Endothelial cell of umbilical vein (primary cell): ENCODE measurements around the gene CDH22. TPM values are rescaled to one million over a fixed set of nuclear protein-coding genes. Genes with fewer than 3 reads are reported as not detected.

Experiments used
- BruUV-seq: library from RNA; stranded (reverse); fragments of 400-500 nt; replicated peaks from 2 replicates; lab custom pipeline; 2021; lab: Mats Ljungman, UMichigan
- CTCF ChIA-PET: fragments of 300-600, 350-600 bp; sonication (Branson Sonifier 250); formaldehyde crosslinking; loops from one replicate; lab custom pipeline; 2021; ENCODE audit warnings: antibody characterized with exemption, inconsistent platforms; lab: Charles Lee
- POLR2A ChIA-PET: fragments of 300-600, 350-600 bp; sonication (Branson Sonifier 250); formaldehyde crosslinking; loops from one replicate; lab custom pipeline; 2021; ENCODE audit warnings: antibody characterized with exemption, inconsistent platforms; lab: Charles Lee
- DNase-seq: peaks from one replicate; pipeline ENCODE4 v3.0.0-alpha.2; 2011; ENCODE audit warnings: low read depth, low spot score
- FAIRE-seq: peaks from 2 replicates; lab custom pipeline; 2011; peaks lifted over from hg19 to GRCh38; lab: Jason Lieb, UNC
- H2AFZ ChIP-seq: 2 replicates; pipeline ENCODE4 v1.6.0; 2012; ENCODE audit warnings: low read depth, low read length, control low read depth, inconsistent platforms
- H3K27ac ChIP-seq: 2 replicates; pipeline ENCODE4 v1.5.1; 2011; ENCODE audit warnings: low read depth, mild to moderate bottlenecking, control low read depth, low read length, moderate library complexity; ENCODE audit not compliant: insufficient read depth
- H3K27me3 ChIP-seq, 2 experiments: 2 replicates each; pipeline versions ENCODE4 v1.6.0 to v1.6.1; 2011; ENCODE audit warnings: low read length in 2 of 2, mixed read lengths in 1 of 2; ENCODE audit not compliant: control insufficient read depth in 2 of 2, insufficient read depth in 2 of 2
- H3K36me3 ChIP-seq, 2 experiments: 2 replicates in 1 of 2; 3 replicates in 1 of 2; pipeline ENCODE4 v1.5.1; 2011; ENCODE audit warnings: low read length in 2 of 2, mild to moderate bottlenecking in 1 of 2, moderate library complexity in 1 of 2; ENCODE audit not compliant: control insufficient read depth in 2 of 2, insufficient read depth in 2 of 2; ENCODE audit errors: extremely low read depth in 1 of 2
- H3K4me1 ChIP-seq: 3 replicates; pipeline ENCODE4 v1.5.1; 2011; ENCODE audit warnings: mild to moderate bottlenecking, low read length; ENCODE audit not compliant: control insufficient read depth, insufficient read depth; ENCODE audit errors: extremely low read depth
- H3K4me2 ChIP-seq: 2 replicates; pipeline ENCODE4 v1.6.1; 2011; ENCODE audit warnings: low read length, control low read depth, mixed read lengths; ENCODE audit not compliant: insufficient read depth
- H3K4me3 ChIP-seq, 3 experiments: fragments of 200-600 bp in 1 of 3; sonication (generic), shearing (Covaris generic) in 1 of 3; replicated peaks in 1 of 3; 2 replicates each; pipeline ENCODE4 v1.5.1; 2011 to 2016; ENCODE audit warnings: control low read depth in 3 of 3, low read length in 3 of 3, mild to moderate bottlenecking in 2 of 3, inconsistent platforms in 1 of 3, low read depth in 1 of 3, moderate library complexity in 1 of 3; ENCODE audit not compliant: insufficient read depth in 1 of 3
- H3K79me2 ChIP-seq: 2 replicates; pipeline ENCODE4 v1.6.0; 2012; ENCODE audit warnings: low read length, inconsistent platforms; ENCODE audit not compliant: control insufficient read depth, insufficient read depth
- H3K9ac ChIP-seq: replicated peaks from 2 replicates; pipeline ENCODE3; 2011; ENCODE audit warnings: low read length, control low read depth; ENCODE audit not compliant: insufficient read depth; ENCODE audit errors: extremely low read depth
- H3K9me1 ChIP-seq: replicated peaks from 3 replicates; pipeline ENCODE4 v1.6.0; 2011; ENCODE audit warnings: mild to moderate bottlenecking, low read length; ENCODE audit not compliant: control insufficient read depth, insufficient read depth; ENCODE audit errors: extremely low read depth
- H3K9me3 ChIP-seq: replicated peaks from 2 replicates; pipeline ENCODE4 v1.5.1; 2012; ENCODE audit warnings: low read length, inconsistent platforms; ENCODE audit not compliant: control insufficient read depth, insufficient read depth
- H4K20me1 ChIP-seq: replicated peaks from 2 replicates; pipeline ENCODE3; 2011; ENCODE audit warnings: mild to moderate bottlenecking, low read length; ENCODE audit not compliant: control insufficient read depth, insufficient read depth; ENCODE audit errors: extremely low read depth
- EZH2 ChIP-seq: IDR thresholded peaks from 2 replicates; pipeline ENCODE4 v1.6.1; 2012; ENCODE audit warnings: borderline replicate concordance, low read depth, mild to moderate bottlenecking, moderate library complexity, low read length, inconsistent platforms; ENCODE audit not compliant: severe bottlenecking
- FOS ChIP-seq: IDR thresholded peaks from 2 replicates; pipeline ENCODE4 v1.6.1; 2011; ENCODE audit warnings: mild to moderate bottlenecking, low read length, moderate library complexity, borderline replicate concordance; ENCODE audit not compliant: insufficient read depth
- GATA2 ChIP-seq: IDR thresholded peaks from 2 replicates; pipeline ENCODE4 v1.7.0; 2011; ENCODE audit warnings: low read depth, mild to moderate bottlenecking, moderate library complexity, mixed read lengths, low read length; ENCODE audit not compliant: insufficient read length, insufficient read depth
- JUN ChIP-seq: IDR thresholded peaks from 2 replicates; pipeline ENCODE4 v1.6.1; 2011; ENCODE audit warnings: borderline replicate concordance, low read depth; ENCODE audit not compliant: insufficient read length, insufficient read depth
- MYC ChIP-seq: IDR thresholded peaks from one replicate; pipeline ENCODE4 v1.6.1; 2011; ENCODE audit warnings: mild to moderate bottlenecking, low read depth, low read length
- POLR2A ChIP-seq: IDR thresholded peaks from 2 replicates; pipeline ENCODE4 v1.6.1; 2012; ENCODE audit warnings: low read depth, mild to moderate bottlenecking, control low read depth, low read length
- POLR2AphosphoS5 ChIP-seq: IDR thresholded peaks from 2 replicates; pipeline ENCODE4 v1.6.1; 2012; ENCODE audit warnings: low read depth, mild to moderate bottlenecking, control low read depth, low read length, moderate library complexity; ENCODE audit not compliant: insufficient read depth
- dilution Hi-C: fragments of 300-500 bp; cut with MboI; formaldehyde crosslinking; loops from one replicate; pipeline ENCODE4 v1.15.0; 2019; ENCODE audit warnings: low sequenced_read_pairs; ENCODE audit not compliant: extremely low pct_ligation_motif_present
- intact Hi-C: fragments of 100-400 bp; cut with micrococcal nuclease; formaldehyde crosslinking; loops from one replicate; pipeline ENCODE4 v1.10.0; 2022
- polyA plus RNA-seq, 4 experiments: library from polyadenylated mRNA; depleted of rRNA in 3 of 4; stranded (reverse) in 3 of 4; unstranded in 1 of 4; fragments of >200 nt; gene quantifications; 2 replicates each; pipeline versions ENCODE4 v1.2.1 to v1.2.3, GENCODE V29; 2011 to 2012; ENCODE audit warnings: missing spikeins in 1 of 4
- total RNA-seq: library from RNA; stranded (reverse); gene quantifications from 2 replicates; pipeline ENCODE4 v1.2.3, GENCODE V29; 2021
- TF ChIP-seq, protein P1 (sequence below): IDR thresholded peaks from 2 replicates; pipeline ENCODE4 v1.6.1; 2011; ENCODE audit not compliant: insufficient read depth, insufficient read length
- TF ChIP-seq, protein P2 (sequence below), 2 donors: IDR thresholded peaks; 1 replicate in 1 of 2; 2 replicates in 1 of 2; pipeline ENCODE4 v1.5.1; 2011; ENCODE audit warnings: low read length in 2 of 2, mild to moderate bottlenecking in 2 of 2, moderate library complexity in 2 of 2, control low read depth in 1 of 2, inconsistent platforms in 1 of 2, low read depth in 1 of 2; ENCODE audit not compliant: insufficient read depth in 1 of 2; ENCODE audit errors: extremely low read depth in 1 of 2

CDH22 gene
- total and polyA plus RNA-seq, 2 donors (not counting 3 experiments of a cell fraction or from before 2014, with no cell fraction given) = not detected

DNA sequence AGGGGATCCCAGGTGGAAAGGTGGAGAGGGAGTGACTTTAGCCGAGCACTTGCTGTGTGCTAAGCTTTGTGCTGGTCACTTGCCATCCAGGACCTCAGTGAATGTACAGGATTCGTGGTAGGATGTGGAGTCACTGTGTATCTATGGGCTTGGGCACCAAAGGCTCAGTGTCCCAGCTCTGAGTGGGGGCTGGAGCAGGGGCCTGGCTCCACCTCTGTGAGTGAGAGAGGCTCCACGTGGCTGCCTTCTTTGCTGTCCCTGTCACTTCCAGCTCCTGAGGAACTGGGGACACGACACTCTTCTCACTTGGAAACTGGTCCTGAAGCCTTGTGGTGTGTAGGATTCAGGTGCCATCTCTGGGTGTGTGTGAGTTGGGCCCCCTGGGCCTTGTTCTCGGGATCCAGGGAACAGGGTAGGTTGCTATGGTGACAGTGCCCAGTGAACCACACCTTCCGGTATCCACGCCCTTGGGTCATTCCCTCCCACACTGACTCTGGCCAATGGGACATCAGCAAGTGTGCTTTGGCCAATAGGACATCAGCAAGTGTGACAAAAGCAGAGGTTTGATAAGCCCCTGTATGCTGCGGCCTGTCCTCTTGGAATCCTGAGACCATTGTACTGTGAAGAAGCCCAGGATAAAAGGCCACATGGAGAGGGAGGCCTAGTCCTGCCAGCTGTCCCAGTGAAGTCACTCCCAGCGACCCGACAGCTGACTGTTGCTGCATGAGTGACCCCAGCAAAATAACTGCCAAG, 87.7 kb downstream of the CDH22 start:
- H3K79me2 ChIP-seq = no peaks in the 10 kb centered on the region
- no TSS peak for BruUV-seq
- TF ChIP-seq POLR2A = no peak
- no peak overlapping the region for H3K9ac ChIP-seq
- H3K36me3 ChIP-seq = no peaks in the 10 kb centered on the region
- no peaks in the 10 kb centered on the region for H3K9me1 ChIP-seq
- H3K9me3 ChIP-seq = no peaks in the 10 kb centered on the region
- CTCF ChIA-PET = interaction anchor here (0.7 to 1.5 kb wide), 2 partner anchors 63 to 86 kb away, joined by 3 read pairs; no protein-coding TSS in a partner anchor
- H3K27me3 ChIP-seq = no peaks in the 10 kb centered on the region
- DNase-seq (no peak), FAIRE-seq (no peak)
- H3K4me1 ChIP-seq = peaks cover 5% of the 10 kb centered on the region
- POLR2A ChIA-PET = interaction anchor here (0.6 kb wide), 1 partner anchor 9 kb away, joined by 5 read pairs; no protein-coding TSS in a partner anchor
- dilution Hi-C loops = no loop called here
- H4K20me1 ChIP-seq = no peaks in the 10 kb centered on the region
- no peak overlapping the region for H3K4me3 ChIP-seq
- H2AFZ ChIP-seq = no peak overlapping the region
- intact Hi-C loops = no loop called here
- H3K27ac ChIP-seq = no peak overlapping the region
- H3K4me2 ChIP-seq = no peak overlapping the region

DNA sequence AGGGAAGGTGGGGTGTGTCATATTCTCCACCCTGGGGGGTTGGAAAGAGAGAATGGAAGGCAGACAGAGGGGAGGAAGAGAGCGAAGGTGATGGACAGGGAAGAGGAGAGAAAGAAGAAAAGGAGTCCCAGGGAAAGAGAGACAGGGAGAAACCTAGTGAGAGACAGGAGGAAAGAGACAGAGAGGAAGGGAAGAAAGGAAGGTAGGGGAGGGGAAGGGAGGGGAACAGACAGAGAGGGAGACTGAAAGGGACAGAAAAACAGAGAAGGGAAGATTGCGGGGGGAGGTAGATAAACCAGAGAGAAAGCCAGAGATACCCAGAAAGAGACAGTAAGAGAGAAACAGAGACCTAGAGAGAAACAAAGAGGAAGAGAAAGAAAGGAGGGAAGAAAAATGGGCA, 88.4 kb downstream of the CDH22 start:
- no TSS peak for BruUV-seq
- Histone ChIP-seq H3K27me3 (no peaks in the 10 kb centered on the region), H3K79me2 (no peaks in the 10 kb centered on the region), H3K4me3 (no peak overlapping the region), H3K4me1 (peaks cover 9% of the 10 kb centered on the region), H4K20me1 (no peaks in the 10 kb centered on the region), H3K4me2 (no peak overlapping the region), H3K9me1 (no peaks in the 10 kb centered on the region), H3K9me3 (no peaks in the 10 kb centered on the region), H3K36me3 (no peaks in the 10 kb centered on the region), H3K27ac (no peak overlapping the region), H2AFZ (no peak overlapping the region), H3K9ac (no peak overlapping the region)
- FAIRE-seq (no peak), DNase-seq (no peak)
- TF ChIP-seq POLR2AphosphoS5 (no peak), POLR2A (no peak), JUN (no peak), EZH2 (no peak), MYC (no peak), FOS (no peak), GATA2 (no peak)
- TF ChIP-seq, protein P1, sequence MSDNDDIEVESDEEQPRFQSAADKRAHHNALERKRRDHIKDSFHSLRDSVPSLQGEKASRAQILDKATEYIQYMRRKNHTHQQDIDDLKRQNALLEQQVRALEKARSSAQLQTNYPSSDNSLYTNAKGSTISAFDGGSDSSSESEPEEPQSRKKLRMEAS = no peak
- TF ChIP-seq, protein P2, sequence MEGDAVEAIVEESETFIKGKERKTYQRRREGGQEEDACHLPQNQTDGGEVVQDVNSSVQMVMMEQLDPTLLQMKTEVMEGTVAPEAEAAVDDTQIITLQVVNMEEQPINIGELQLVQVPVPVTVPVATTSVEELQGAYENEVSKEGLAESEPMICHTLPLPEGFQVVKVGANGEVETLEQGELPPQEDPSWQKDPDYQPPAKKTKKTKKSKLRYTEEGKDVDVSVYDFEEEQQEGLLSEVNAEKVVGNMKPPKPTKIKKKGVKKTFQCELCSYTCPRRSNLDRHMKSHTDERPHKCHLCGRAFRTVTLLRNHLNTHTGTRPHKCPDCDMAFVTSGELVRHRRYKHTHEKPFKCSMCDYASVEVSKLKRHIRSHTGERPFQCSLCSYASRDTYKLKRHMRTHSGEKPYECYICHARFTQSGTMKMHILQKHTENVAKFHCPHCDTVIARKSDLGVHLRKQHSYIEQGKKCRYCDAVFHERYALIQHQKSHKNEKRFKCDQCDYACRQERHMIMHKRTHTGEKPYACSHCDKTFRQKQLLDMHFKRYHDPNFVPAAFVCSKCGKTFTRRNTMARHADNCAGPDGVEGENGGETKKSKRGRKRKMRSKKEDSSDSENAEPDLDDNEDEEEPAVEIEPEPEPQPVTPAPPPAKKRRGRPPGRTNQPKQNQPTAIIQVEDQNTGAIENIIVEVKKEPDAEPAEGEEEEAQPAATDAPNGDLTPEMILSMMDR (IDR thresholded peaks at IDR 0.05; ENCODE audit: extremely low read depth in 1 of 2, insufficient read depth in 1 of 2, low read depth in 1 of 2, low read length in 2 of 2) = no peak
- ChIA-PET POLR2A (no interaction called here), CTCF (no interaction called here)
- intact Hi-C loops = no loop called here
- dilution Hi-C loops = no loop called here
